Measurements from ENCODE around the gene GPRIN1. TPM values are rescaled to one million over a fixed set of nuclear protein-coding genes. Genes with fewer than 3 reads are reported as not detected.

GPRIN1 gene
- total and polyA plus RNA-seq, 2 donors (not counting 1 experiment from before 2014, with no cell fraction given) = 0.72 to 2.1 TPM

DNA sequence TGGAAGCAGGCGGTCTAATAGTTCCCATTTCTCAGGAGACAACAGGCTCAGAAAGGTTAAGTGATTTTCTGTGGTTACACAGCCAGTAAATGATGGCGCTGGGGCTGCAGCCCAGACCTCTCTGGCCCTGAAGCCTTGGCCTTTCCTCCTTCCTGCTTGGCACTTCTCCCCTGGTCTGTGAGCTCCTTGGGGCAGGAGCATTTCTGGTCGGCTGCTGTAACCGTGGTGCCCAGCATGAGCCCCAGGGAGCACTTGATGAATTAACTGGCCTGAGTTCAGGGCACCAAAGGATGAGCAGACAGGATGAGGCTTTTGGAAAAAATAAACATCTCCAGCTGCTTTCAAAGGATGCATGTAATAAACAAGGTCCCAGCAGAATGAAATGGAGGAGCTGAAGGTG is 30.6 kb downstream of the GPRIN1 start:
- H3K4me3 Mint-ChIP-seq = no peak overlapping the region
- H2AFZ ChIP-seq (ENCODE audit: insufficient read depth, low read depth, low read length, poor library complexity, severe bottlenecking) = no peak overlapping the region
- ATAC-seq (ENCODE audit: low read depth) = no peak

DNA sequence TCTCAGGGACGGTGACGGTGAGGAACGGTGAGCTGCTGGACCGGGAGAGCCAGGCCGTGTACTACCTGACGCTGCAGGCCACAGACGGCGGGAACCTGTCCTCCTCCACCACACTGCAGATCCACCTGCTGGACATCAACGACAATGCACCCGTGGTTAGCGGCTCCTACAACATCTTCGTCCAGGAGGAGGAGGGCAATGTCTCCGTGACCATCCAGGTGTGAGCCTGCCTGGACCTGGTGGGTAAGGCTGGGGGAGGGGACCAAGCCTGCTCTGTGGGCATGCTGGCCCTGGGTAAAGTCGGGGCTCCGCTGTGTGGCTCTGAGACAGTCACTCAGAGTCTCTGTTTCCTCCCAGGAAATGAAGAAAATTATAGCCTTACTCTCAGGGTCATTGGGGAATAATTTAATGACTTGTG is 31.6 kb downstream of the GPRIN1 start:
- H3K9me3 Mint-ChIP-seq (ENCODE audit: insufficient read depth) = no peaks in the 10 kb centered on the region
- H3K27me3 Mint-ChIP-seq = no peaks in the 10 kb centered on the region
- TF ChIP-seq EZH2 (IDR thresholded peaks at IDR 0.05; ENCODE audit: borderline replicate concordance, insufficient read depth, low read depth, low read length, poor library complexity, severe bottlenecking) = no peak
- TF ChIP-seq, protein P1, sequence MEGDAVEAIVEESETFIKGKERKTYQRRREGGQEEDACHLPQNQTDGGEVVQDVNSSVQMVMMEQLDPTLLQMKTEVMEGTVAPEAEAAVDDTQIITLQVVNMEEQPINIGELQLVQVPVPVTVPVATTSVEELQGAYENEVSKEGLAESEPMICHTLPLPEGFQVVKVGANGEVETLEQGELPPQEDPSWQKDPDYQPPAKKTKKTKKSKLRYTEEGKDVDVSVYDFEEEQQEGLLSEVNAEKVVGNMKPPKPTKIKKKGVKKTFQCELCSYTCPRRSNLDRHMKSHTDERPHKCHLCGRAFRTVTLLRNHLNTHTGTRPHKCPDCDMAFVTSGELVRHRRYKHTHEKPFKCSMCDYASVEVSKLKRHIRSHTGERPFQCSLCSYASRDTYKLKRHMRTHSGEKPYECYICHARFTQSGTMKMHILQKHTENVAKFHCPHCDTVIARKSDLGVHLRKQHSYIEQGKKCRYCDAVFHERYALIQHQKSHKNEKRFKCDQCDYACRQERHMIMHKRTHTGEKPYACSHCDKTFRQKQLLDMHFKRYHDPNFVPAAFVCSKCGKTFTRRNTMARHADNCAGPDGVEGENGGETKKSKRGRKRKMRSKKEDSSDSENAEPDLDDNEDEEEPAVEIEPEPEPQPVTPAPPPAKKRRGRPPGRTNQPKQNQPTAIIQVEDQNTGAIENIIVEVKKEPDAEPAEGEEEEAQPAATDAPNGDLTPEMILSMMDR (IDR thresholded peaks at IDR 0.05) = peak; percentile 52
- Histone ChIP-seq H3K4me1 (ENCODE audit: control insufficient read depth in 2 of 2, insufficient read depth in 2 of 2, low read length in 2 of 2) (peaks cover 0 to 11% of the 10 kb centered on the region in 2 donors), H3K79me2 (ENCODE audit: control insufficient read depth, insufficient read depth, low read length) (no peaks in the 10 kb centered on the region), H3K9me3 (ENCODE audit: control extremely low read depth in 1 of 3, control insufficient read depth in 2 of 3, insufficient read depth in 1 of 3, low read length in 2 of 3) (peaks cover 0 to 4% (median 0%) of the 10 kb centered on the region in 3 donors), H3K27ac (ENCODE audit: low read length in 2 of 2) (no peak overlapping the region), H3K4me3 (ENCODE audit: control extremely low read depth in 1 of 5, extremely low read depth in 1 of 5, insufficient read depth in 1 of 5, low read depth in 2 of 5, low read length in 4 of 5) (no peak overlapping the region), H3K36me3 (replicated peaks in 1 of 2; ENCODE audit: control extremely low read depth in 1 of 2, control insufficient read depth in 1 of 2, extremely low read depth in 1 of 2, insufficient read depth in 2 of 2, low read length in 1 of 2) (no peaks in the 10 kb centered on the region), H3K27me3 (replicated peaks in 1 of 4; ENCODE audit: control extremely low read depth in 1 of 4, control insufficient read depth in 3 of 4, insufficient read depth in 4 of 4, low read length in 3 of 4) (no peaks in the 10 kb centered on the region), H3K4me2 (replicated peaks; ENCODE audit: low read depth, low read length, poor library complexity, severe bottlenecking) (no peak overlapping the region), H2AFZ (ENCODE audit: insufficient read depth, low read depth, low read length, poor library complexity, severe bottlenecking) (no peak overlapping the region), H3K9ac (ENCODE audit: low read length) (no peak overlapping the region), H4K20me1 (ENCODE audit: control insufficient read depth, insufficient read depth, low read length, poor library complexity, severe bottlenecking) (no peaks in the 10 kb centered on the region)
- peaks cover 5% of the 10 kb centered on the region for H3K4me1 Mint-ChIP-seq
- ChIA-PET CTCF (interaction anchor here (0.7 to 2.9 kb wide), 7 partner anchors 18 to 849 kb away, joined by 3 to 12 read pairs (median 4); partner anchors contain the start of gene CLTB), POLR2A (interaction anchor here (0.5 kb wide), 1 partner anchor 21 kb away, joined by 9 read pairs; no protein-coding TSS in a partner anchor)
- peak; percentile 60 for ATAC-seq (ENCODE audit: low read depth)
- no peak overlapping the region for H3K4me3 Mint-ChIP-seq
- 58% methylated on average over 8 of the region's 15 CpGs for WGBS (ENCODE audit: insufficient coverage)
- no peak overlapping the region for H3K27ac Mint-ChIP-seq
- intact Hi-C loops (cut with micrococcal nuclease) = loop anchor here (1.0 kb wide), 1 partner anchor 162 kb away; the partner anchor contains the start of gene CLTB
- DNase-seq = peak; percentile 54

More for the DNA sequence above, 30.6 kb downstream of the GPRIN1 start:
- no peaks in the 10 kb centered on the region for H3K36me3 ChIP-seq (replicated peaks in 1 of 2; ENCODE audit: control extremely low read depth in 1 of 2, control insufficient read depth in 1 of 2, extremely low read depth in 1 of 2, insufficient read depth in 2 of 2, low read length in 1 of 2)
- peaks cover 2% of the 10 kb centered on the region for H3K4me1 Mint-ChIP-seq
- DNase-seq = no peak
- no peak for TF ChIP-seq EZH2 (IDR thresholded peaks at IDR 0.05; ENCODE audit: borderline replicate concordance, insufficient read depth, low read depth, low read length, poor library complexity, severe bottlenecking)
- TF ChIP-seq, protein P1 (IDR thresholded peaks at IDR 0.05) = no peak
- POLR2A ChIA-PET = no interaction called here
- H4K20me1 ChIP-seq (ENCODE audit: control insufficient read depth, insufficient read depth, low read length, poor library complexity, severe bottlenecking) = no peaks in the 10 kb centered on the region
- no peak overlapping the region for H3K4me2 ChIP-seq (replicated peaks; ENCODE audit: low read depth, low read length, poor library complexity, severe bottlenecking)
- no peaks in the 10 kb centered on the region for H3K79me2 ChIP-seq (ENCODE audit: control insufficient read depth, insufficient read depth, low read length)
- H3K27me3 Mint-ChIP-seq = no peaks in the 10 kb centered on the region
- H3K9me3 ChIP-seq (ENCODE audit: control extremely low read depth in 1 of 3, control insufficient read depth in 2 of 3, insufficient read depth in 1 of 3, low read length in 2 of 3) = peaks cover 0 to 10% (median under 1%) of the 10 kb centered on the region in 3 donors
- intact Hi-C loops (cut with micrococcal nuclease) = no loop called here
- H3K27me3 ChIP-seq (replicated peaks in 1 of 4; ENCODE audit: control extremely low read depth in 1 of 4, control insufficient read depth in 3 of 4, insufficient read depth in 4 of 4, low read length in 3 of 4) = no peaks in the 10 kb centered on the region
- WGBS (ENCODE audit: insufficient coverage) = 82% methylated on average over 4 of the region's 4 CpGs
- H3K4me1 ChIP-seq (ENCODE audit: control insufficient read depth in 2 of 2, insufficient read depth in 2 of 2, low read length in 2 of 2) = peaks cover 0 to 3% of the 10 kb centered on the region in 2 donors
- H3K9me3 Mint-ChIP-seq (ENCODE audit: insufficient read depth) = no peaks in the 10 kb centered on the region
- CTCF ChIA-PET = interaction anchor here (1.0 to 2.9 kb wide), 6 partner anchors 17 to 850 kb away, joined by 3 to 12 read pairs (median 4); partner anchors contain the start of gene CLTB
- H3K9ac ChIP-seq (ENCODE audit: low read length) = no peak overlapping the region
- H3K27ac Mint-ChIP-seq = no peak overlapping the region
- no peak overlapping the region for H3K4me3 ChIP-seq (ENCODE audit: control extremely low read depth in 1 of 5, extremely low read depth in 1 of 5, insufficient read depth in 1 of 5, low read depth in 2 of 5, low read length in 4 of 5)
- H3K27ac ChIP-seq (ENCODE audit: low read length in 2 of 2) = no peak overlapping the region

All from B cell (primary cell).